Transverse colon (tissue), 4 donors: Measurements from ENCODE around the gene CCDC8. TPM values are rescaled to one million over a fixed set of nuclear protein-coding genes. Genes with fewer than 3 reads are reported as not detected.

Experiments used
- DNase-seq: peaks from one replicate; pipeline ENCODE4 v3.0.0-alpha.2; 2019
- H3K27ac ChIP-seq, 4 donors: fragments of 200-600 bp; sonication (generic); 2 replicates each; pipeline ENCODE4 v1.5.1; 2016 to 2018; ENCODE audit warnings: inconsistent platforms in 4 of 4
- H3K27me3 ChIP-seq: fragments of 200-600 bp; sonication (generic); 2 replicates; pipeline ENCODE4 v1.5.1; 2017; ENCODE audit warnings: inconsistent platforms
- H3K36me3 ChIP-seq, 4 donors: fragments of 200-600 bp; sonication (generic); 2 replicates each; pipeline ENCODE4 v1.5.1; 2017 to 2019; ENCODE audit warnings: inconsistent platforms in 4 of 4
- H3K4me1 ChIP-seq, 4 donors: fragments of 200-600 bp; sonication (generic); 2 replicates each; pipeline ENCODE4 v1.5.1; 2017 to 2020; ENCODE audit warnings: inconsistent platforms in 4 of 4
- H3K4me3 ChIP-seq, 4 donors: fragments of 200-600 bp; sonication (generic); 1 replicate in 1 of 4; 2 replicates in 3 of 4; pipeline versions ENCODE4 v1.5.1 to v1.6.1; 2017 to 2019; ENCODE audit warnings: inconsistent platforms in 4 of 4
- H3K9me3 ChIP-seq, 2 donors: fragments of 200-600 bp; sonication (generic); 2 replicates each; pipeline ENCODE4 v1.5.1; 2017 to 2019; ENCODE audit warnings: inconsistent platforms in 2 of 2
- CTCF ChIP-seq, 5 experiments: fragments of 200-600 bp in 3 of 5; fragments of 450-650 bp in 2 of 5; sonication (generic) in 3 of 5; IDR thresholded peaks; 1 replicate in 2 of 5; 2 replicates in 3 of 5; pipeline ENCODE4 v1.5.1; 2016 to 2017; ENCODE audit warnings: antibody characterized with exemption in 5 of 5, inconsistent platforms in 3 of 5, mild to moderate bottlenecking in 2 of 5, moderate library complexity in 1 of 5
- EP300 ChIP-seq: sonication (generic); formaldehyde crosslinking; IDR thresholded peaks from one replicate; pipeline ENCODE4 v1.6.1; 2017; ENCODE audit warnings: antibody characterized with exemption, low read depth
- POLR2A ChIP-seq: fragments of 450-650 bp; IDR thresholded peaks from one replicate; pipeline ENCODE4 v1.6.1; 2016; ENCODE audit warnings: antibody characterized with exemption, mild to moderate bottlenecking, moderate library complexity
- POLR2AphosphoS5 ChIP-seq, 3 donors: sonication (generic); formaldehyde crosslinking; IDR thresholded peaks; one replicate each; pipeline ENCODE4 v1.6.1; 2016; ENCODE audit warnings: antibody characterized with exemption in 3 of 3
- WGBS, 2 donors: methylation state at CpG; one replicate each; pipeline ENCODE4 v1.1.5; 2018; ENCODE audit warnings: low coverage in 1 of 2; 5-methylcytosine and 5-hydroxymethylcytosine counted together
- in situ Hi-C, 4 donors: fragments of 200-750 bp; cut with MboI; loops; one replicate each; pipeline versions ENCODE4 v1.15.0 to v1.15.1; 2017; ENCODE audit warnings: low sequenced_read_pairs in 3 of 4, low pct_ligation_motif_present in 1 of 4, low pct_unique_long_range_greater_than_20kb in 1 of 4
- intact Hi-C: fragments of 100-400 bp; cut with DNase I; formaldehyde crosslinking; loops from one replicate; pipeline ENCODE4 v1.15.1; 2023; ENCODE audit warnings: low total_unique reads
- total RNA-seq, 4 donors: library from RNA; depleted of rRNA; stranded (reverse); fragments of >200 nt; gene quantifications; one replicate each; pipeline ENCODE4 v1.1.0, GENCODE V29; 2016

The CCDC8 gene
- total RNA-seq, 4 donors from 2014 or later, result 0.40 to 1.9 (median 1.2) TPM

- TF ChIP-seq POLR2AphosphoS5 (IDR thresholded peaks at IDR 0.05), result no peak
- TF ChIP-seq POLR2A, result no peak
- no peak for TF ChIP-seq CTCF (IDR thresholded peaks at IDR 0.05)
- no peak for TF ChIP-seq EP300
- no peaks in the 10 kb centered on the region for H3K4me1 ChIP-seq
- H3K36me3 ChIP-seq, result peaks cover 0 to 59% (median 15%) of the 10 kb centered on the region in 4 donors
- no peak for DNase-seq
- H3K9me3 ChIP-seq, result no peaks in the 10 kb centered on the region
- no peak overlapping the region for H3K4me3 ChIP-seq
- intact Hi-C loops (no loop called here), in situ Hi-C loops (loop anchor here in 1 of 4 donors (10.0 kb wide), 1 partner anchor 101 kb away; no protein-coding TSS in a partner anchor)
- WGBS, 2 donors, result 92 to 94% methylated on average over 6 to 11 of the region's 11 CpGs
- H3K27ac ChIP-seq, result no peak overlapping the region
- no peaks in the 10 kb centered on the region for H3K27me3 ChIP-seq
These were observed 27.7 kb downstream of the CCDC8 start for GRCh38 chr19:46385636-46386035.

DNA sequence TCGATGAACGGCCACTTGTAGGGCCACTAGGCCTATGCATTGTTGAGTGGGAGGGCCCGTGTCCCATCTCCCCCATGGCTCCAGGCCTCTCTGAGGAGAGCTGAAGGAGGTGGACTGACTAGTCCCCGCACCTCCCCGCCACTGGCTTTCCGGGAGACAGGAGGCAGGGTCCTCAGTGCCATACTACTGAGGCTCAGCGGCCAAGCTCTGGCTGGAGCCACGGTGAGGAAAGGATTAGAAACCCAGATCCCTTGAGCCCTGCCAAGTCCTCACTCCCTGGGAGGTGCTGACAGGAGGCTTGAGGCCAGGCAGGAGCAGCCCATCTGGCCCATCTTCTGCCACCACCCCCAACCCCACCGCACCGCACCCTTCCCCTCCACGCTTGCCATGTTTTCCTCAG is 29.0 kb downstream of the CCDC8 start:
- intact Hi-C loops, result no loop called here
- Histone ChIP-seq H3K4me3 (no peak overlapping the region), H3K27me3 (no peaks in the 10 kb centered on the region), H3K36me3 (peaks cover 0 to 51% (median 18%) of the 10 kb centered on the region in 4 donors), H3K9me3 (no peaks in the 10 kb centered on the region), H3K27ac (no peak overlapping the region), H3K4me1 (no peaks in the 10 kb centered on the region)
- DNase-seq, result no peak
- WGBS, 2 donors, result 95% methylated on average over 11 of the region's 11 CpGs; no CpG with 5 or more reads in 1 of the 2 donors
- in situ Hi-C loops, result loop anchor here in 1 of 4 donors (10.0 kb wide), 1 partner anchor 100 kb away; no protein-coding TSS in a partner anchor
- no peak for TF ChIP-seq POLR2A
- no peak for TF ChIP-seq POLR2AphosphoS5 (IDR thresholded peaks at IDR 0.05)
- TF ChIP-seq CTCF (IDR thresholded peaks at IDR 0.05), result no peak
- TF ChIP-seq EP300, result no peak

DNA sequence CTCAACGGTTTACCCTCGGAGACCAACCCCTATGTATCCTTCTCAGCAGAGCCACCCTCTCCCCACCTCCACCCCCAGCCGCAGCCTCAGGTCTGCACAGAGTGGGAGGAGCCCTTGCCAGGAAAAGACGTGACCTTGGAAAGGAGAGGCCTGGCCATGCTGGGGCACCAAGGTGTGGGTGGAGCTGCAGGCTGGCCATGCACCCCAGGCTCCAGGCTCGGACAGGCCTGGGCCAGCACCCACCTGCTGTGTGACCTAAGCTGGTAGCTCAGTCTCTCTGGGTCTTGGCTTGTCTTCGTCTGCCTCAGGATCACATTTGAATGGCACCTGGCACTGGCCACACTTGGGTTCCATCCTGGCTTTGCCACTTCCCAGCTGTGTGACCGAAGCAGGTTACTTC is 29.5 kb downstream of the CCDC8 start:
- no peaks in the 10 kb centered on the region for H3K27me3 ChIP-seq
- in situ Hi-C loops, result loop anchor here in 1 of 4 donors (10.0 kb wide), 1 partner anchor 99 kb away; no protein-coding TSS in a partner anchor
- H3K36me3 ChIP-seq, result peaks cover 0 to 48% (median 17%) of the 10 kb centered on the region in 4 donors
- H3K4me1 ChIP-seq, result peaks cover 0 to 5% (median 0%) of the 10 kb centered on the region in 4 donors
- 91% methylated on average over 7 of the region's 7 CpGs; no CpG with 5 or more reads in 1 of the 2 donors for WGBS, 2 donors
- TF ChIP-seq POLR2A, result no peak
- no peak for TF ChIP-seq CTCF (IDR thresholded peaks at IDR 0.05)
- TF ChIP-seq EP300, result no peak
- no peak for TF ChIP-seq POLR2AphosphoS5 (IDR thresholded peaks at IDR 0.05)
- DNase-seq, result no peak
- intact Hi-C loops, result no loop called here
- H3K9me3 ChIP-seq, result no peaks in the 10 kb centered on the region
- H3K27ac ChIP-seq, result no peak overlapping the region
- H3K4me3 ChIP-seq, result no peak overlapping the region

- DNase-seq, result no peak
- Histone ChIP-seq H3K27ac (no peak overlapping the region), H3K36me3 (peaks cover 0 to 42% (median 15%) of the 10 kb centered on the region in 4 donors), H3K4me1 (peaks cover 0 to 10% (median 4%) of the 10 kb centered on the region in 4 donors), H3K9me3 (no peaks in the 10 kb centered on the region), H3K4me3 (no peak overlapping the region), H3K27me3 (no peaks in the 10 kb centered on the region)
- in situ Hi-C loops (loop anchor here in 1 of 4 donors (10.0 kb wide), 1 partner anchor 98 kb away; no protein-coding TSS in a partner anchor), intact Hi-C loops (no loop called here)
- WGBS, 2 donors, result 86 to 94% methylated on average over 3 to 22 of the region's 23 CpGs
- TF ChIP-seq EP300 (no peak), POLR2AphosphoS5 (IDR thresholded peaks at IDR 0.05) (no peak), CTCF (IDR thresholded peaks at IDR 0.05) (no peak), POLR2A (no peak)
These were observed 30.1 kb downstream of the CCDC8 start for GRCh38 chr19:46383171-46383815.
